CD4-positive, alpha-beta T cell (primary cell): ENCODE data around the gene HSF2BP. TPM values are rescaled to one million over a fixed set of nuclear protein-coding genes. Genes with fewer than 3 reads are reported as not detected.

Experiments used
- ATAC-seq: fragments of 200-7000 bp; cut with Tn5 transposase; one replicate; pipeline ENCODE4 v1.10.0; 2022; ENCODE audit warnings: mild to moderate bottlenecking; ENCODE audit not compliant: poor library complexity
- CTCF ChIA-PET: fragments of 350-600 bp; sonication (Branson Sonifier 250); formaldehyde crosslinking; loops from one replicate; lab custom pipeline; 2021; ENCODE audit warnings: antibody characterized with exemption, inconsistent platforms; lab: Charles Lee
- POLR2A ChIA-PET: fragments of 350-600 bp; sonication (Branson Sonifier 250); formaldehyde crosslinking; loops from one replicate; lab custom pipeline; 2021; ENCODE audit warnings: antibody characterized with exemption, inconsistent platforms; lab: Charles Lee
- DNase-seq, 14 experiments: peaks; one replicate each; pipeline ENCODE4 v3.0.0-alpha.2; 2013 to 2020; ENCODE audit warnings: mixed read lengths in 2 of 14
- H3K27ac ChIP-seq, 2 donors: one replicate each; pipeline versions ENCODE4 v1.5.1 to v1.7.0; 2013; ENCODE audit warnings: low read length in 2 of 2, low read depth in 1 of 2, mild to moderate bottlenecking in 1 of 2
- H3K27me3 ChIP-seq, 2 experiments: 1 replicate in 1 of 2; 2 replicates in 1 of 2; pipeline versions ENCODE4 v1.6.1 to v1.7.0; 2013; ENCODE audit warnings: low read length in 2 of 2, control low read depth in 1 of 2, mild to moderate bottlenecking in 1 of 2, moderate library complexity in 1 of 2; ENCODE audit not compliant: insufficient read depth in 2 of 2, control insufficient read depth in 1 of 2
- H3K36me3 ChIP-seq: one replicate; pipeline ENCODE4 v1.6.1; 2013; ENCODE audit warnings: low read length, control low read depth; ENCODE audit not compliant: insufficient read depth
- H3K4me1 ChIP-seq: one replicate; pipeline ENCODE4 v1.6.1; 2013; ENCODE audit warnings: low read length, control low read depth; ENCODE audit not compliant: insufficient read depth
- H3K4me3 ChIP-seq: one replicate; pipeline ENCODE4 v1.5.1; 2013; ENCODE audit warnings: mild to moderate bottlenecking, low read length, moderate library complexity
- H3K9me3 ChIP-seq, 2 experiments: 1 replicate in 1 of 2; 2 replicates in 1 of 2; pipeline versions ENCODE4 v1.6.1 to v1.7.0; 2013; ENCODE audit warnings: low read length in 2 of 2, mild to moderate bottlenecking in 2 of 2, control low read depth in 1 of 2, moderate library complexity in 1 of 2; ENCODE audit not compliant: control insufficient read depth in 1 of 2, insufficient read depth in 1 of 2
- H3K27ac Mint-ChIP-seq: one replicate; pipeline ENCODE4 v1.8.0; 2020; ENCODE audit warnings: mixed read lengths
- H3K27me3 Mint-ChIP-seq: one replicate; pipeline ENCODE4 v1.8.0; 2021; ENCODE audit warnings: mixed read lengths
- H3K36me3 Mint-ChIP-seq: one replicate; pipeline ENCODE4 v1.8.0; 2021; ENCODE audit warnings: low read depth, mixed read lengths
- H3K4me1 Mint-ChIP-seq: one replicate; pipeline ENCODE4 v1.8.0; 2021; ENCODE audit warnings: low read depth, mixed read lengths
- H3K4me3 Mint-ChIP-seq: one replicate; pipeline ENCODE4 v1.8.0; 2020; ENCODE audit warnings: mild to moderate bottlenecking, mixed read lengths
- H3K9me3 Mint-ChIP-seq: one replicate; pipeline ENCODE4 v1.8.0; 2020; ENCODE audit warnings: mixed read lengths
- CTCF ChIP-seq: fragments of 200-600 bp; IDR thresholded peaks from one replicate; pipeline ENCODE4 v1.8.0; 2022; ENCODE audit warnings: antibody characterized with exemption, mild to moderate bottlenecking
- intact Hi-C, 2 experiments: fragments of 100-400 bp; cut with DNase I in 1 of 2; cut with micrococcal nuclease in 1 of 2; formaldehyde crosslinking; loops; one replicate each; pipeline versions ENCODE4 v1.15.1 to v1.9.0; 2023 to 2025; cut with DNase I, micrococcal nuclease
- total RNA-seq, 174 experiments: library from RNA in 2 of 174; stranded (reverse) in 2 of 174; gene quantifications; one replicate each; pipeline ENCODE4 v1.2.3 and lab custom pipeline; 2021 to 2026

HSF2BP gene
- total RNA-seq, 2 experiments from 2014 or later, result 0.59 to 0.93 TPM

GRCh38 chr21:43691086-43691795 lies 32.0 kb upstream of the HSF2BP start:
- H3K27me3 Mint-ChIP-seq, result no peaks in the 10 kb centered on the region
- peaks cover 91% of the 10 kb centered on the region for H3K36me3 ChIP-seq
- ATAC-seq (no peak), DNase-seq (no peak)
- CTCF ChIA-PET, result no interaction called here
- no peaks in the 10 kb centered on the region for H3K4me1 Mint-ChIP-seq
- TF ChIP-seq CTCF, result no peak
- H3K9me3 ChIP-seq, result no peaks in the 10 kb centered on the region
- intact Hi-C loops, result no loop called here
- no peak overlapping the region for H3K4me3 Mint-ChIP-seq
- no peaks in the 10 kb centered on the region for H3K4me1 ChIP-seq
- H3K9me3 Mint-ChIP-seq, result no peaks in the 10 kb centered on the region
- no peak overlapping the region for H3K4me3 ChIP-seq
- peaks cover 87% of the 10 kb centered on the region for H3K36me3 Mint-ChIP-seq
- H3K27ac ChIP-seq, result no peak overlapping the region
- H3K27ac Mint-ChIP-seq, result no peak overlapping the region
- no peaks in the 10 kb centered on the region for H3K27me3 ChIP-seq
- POLR2A ChIA-PET, result no interaction called here

- H3K36me3 ChIP-seq, result peaks cover 97% of the 10 kb centered on the region
- Mint-ChIP-seq H3K36me3 (peaks cover 87% of the 10 kb centered on the region), H3K9me3 (no peaks in the 10 kb centered on the region), H3K4me3 (no peak overlapping the region), H3K27ac (no peak overlapping the region), H3K27me3 (no peaks in the 10 kb centered on the region), H3K4me1 (no peaks in the 10 kb centered on the region)
- ATAC-seq (no peak), DNase-seq (no peak)
- no peak for TF ChIP-seq CTCF
- H3K4me1 ChIP-seq, result no peaks in the 10 kb centered on the region
- no peaks in the 10 kb centered on the region for H3K27me3 ChIP-seq
- H3K9me3 ChIP-seq, result no peaks in the 10 kb centered on the region
- ChIA-PET CTCF (no interaction called here), POLR2A (no interaction called here)
- no peak overlapping the region for H3K27ac ChIP-seq
- intact Hi-C loops, result no loop called here
- no peak overlapping the region for H3K4me3 ChIP-seq
Observed at GRCh38 chr21:43690346-43690745, 31.1 kb upstream of the HSF2BP start.

GRCh38 chr21:43689556-43690337 lies 30.5 kb upstream of the HSF2BP start:
- Mint-ChIP-seq H3K36me3 (peaks cover 87% of the 10 kb centered on the region), H3K27me3 (no peaks in the 10 kb centered on the region), H3K27ac (no peak overlapping the region), H3K9me3 (no peaks in the 10 kb centered on the region), H3K4me3 (no peak overlapping the region), H3K4me1 (no peaks in the 10 kb centered on the region)
- no peak overlapping the region for H3K4me3 ChIP-seq
- CTCF ChIA-PET, result no interaction called here
- intact Hi-C loops, result loop anchor here in 1 of 2 experiments (10.0 kb wide), 1 partner anchor 55 kb away; no protein-coding TSS in a partner anchor
- TF ChIP-seq CTCF, result no peak
- no peak for ATAC-seq
- no peaks in the 10 kb centered on the region for H3K27me3 ChIP-seq
- no peaks in the 10 kb centered on the region for H3K9me3 ChIP-seq
- POLR2A ChIA-PET, result no interaction called here
- H3K27ac ChIP-seq, result no peak overlapping the region
- no peaks in the 10 kb centered on the region for H3K4me1 ChIP-seq
- peaks cover 97% of the 10 kb centered on the region for H3K36me3 ChIP-seq
- DNase-seq, result no peak
